Cardiac muscle cell (in vitro differentiated cells and primary cell): ENCODE results near the gene TMC5. TPM values are rescaled to one million over a fixed set of nuclear protein-coding genes. Genes with fewer than 3 reads are reported as not detected.
A peak's percentile ranks its signal among the peaks of the same experiment; 100 is the strongest.

ENCODE experiments used
- DNase-seq, 2 donors: peaks; one replicate each; pipeline versions ENCODE4 v3.0.0 to v3.0.0-alpha.2; 2010 to 2017; ENCODE audit warnings: low read depth in 1 of 2, low spot score in 1 of 2
- H3K27ac ChIP-seq: fragments of 200-600 bp; sonication (generic); 2 replicates; pipeline ENCODE4 v1.5.1; 2016
- H3K27me3 ChIP-seq: fragments of 200-600 bp; sonication (generic); 2 replicates; pipeline ENCODE4 v1.6.0; 2016; ENCODE audit warnings: control low read depth
- H3K36me3 ChIP-seq: fragments of 200-600 bp; sonication (generic); 2 replicates; pipeline ENCODE4 v1.5.1; 2016; ENCODE audit warnings: control low read depth
- H3K4me1 ChIP-seq: fragments of 200-600 bp; sonication (generic); 2 replicates; pipeline ENCODE4 v1.8.1; 2017; ENCODE audit warnings: low read depth, mild to moderate bottlenecking, mixed run types
- H3K4me3 ChIP-seq: fragments of 200-600 bp; sonication (generic); 2 replicates; pipeline ENCODE4 v1.5.1; 2016; ENCODE audit warnings: mild to moderate bottlenecking
- H3K9me3 ChIP-seq: fragments of 200-600 bp; sonication (generic); 2 replicates; pipeline ENCODE4 v1.5.1; 2017; ENCODE audit warnings: low read depth, mild to moderate bottlenecking, control low read depth
- polyA plus RNA-seq: library from polyadenylated mRNA; unstranded; fragments of >200 nt; fragmentation: Nextera tagmentation; extraction: Ambion mirVana; gene quantifications from 2 replicates; pipeline ENCODE4 v1.2.1, GENCODE V29; 2016
- total RNA-seq: library from RNA; depleted of rRNA; stranded (reverse); fragments of >200 nt; gene quantifications from 2 replicates; pipeline ENCODE4 v1.2.3, GENCODE V29; 2016
- TF ChIP-seq, protein P1 (sequence below): IDR thresholded peaks from 2 replicates; pipeline ENCODE4 v1.5.1; 2012; ENCODE audit warnings: low read depth, mild to moderate bottlenecking, low read length

TMC5 gene
- total and polyA plus RNA-seq, 2 experiments from 2014 or later = 0.21 TPM; not detected in 1

DNA sequence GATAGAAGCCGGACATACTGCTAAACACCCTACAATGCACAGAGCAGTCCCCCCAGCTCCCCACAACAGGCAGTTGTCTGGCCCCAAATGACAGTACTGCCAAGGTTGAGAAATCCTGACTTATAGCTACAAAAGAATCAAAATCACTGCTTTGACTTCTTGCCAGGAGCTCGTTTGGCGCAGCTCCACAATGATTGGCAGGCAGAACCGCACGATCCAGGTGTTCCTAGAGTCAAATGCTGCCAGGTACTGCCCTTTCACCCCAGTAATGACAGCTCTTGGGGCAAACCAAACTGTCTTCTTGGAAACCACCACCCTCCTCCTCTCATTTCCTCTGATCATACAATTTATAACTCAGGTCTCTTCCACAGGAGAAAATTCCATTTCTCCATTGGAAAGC, 2.2 kb upstream of the TMC5 start:
- TF ChIP-seq, protein P1, sequence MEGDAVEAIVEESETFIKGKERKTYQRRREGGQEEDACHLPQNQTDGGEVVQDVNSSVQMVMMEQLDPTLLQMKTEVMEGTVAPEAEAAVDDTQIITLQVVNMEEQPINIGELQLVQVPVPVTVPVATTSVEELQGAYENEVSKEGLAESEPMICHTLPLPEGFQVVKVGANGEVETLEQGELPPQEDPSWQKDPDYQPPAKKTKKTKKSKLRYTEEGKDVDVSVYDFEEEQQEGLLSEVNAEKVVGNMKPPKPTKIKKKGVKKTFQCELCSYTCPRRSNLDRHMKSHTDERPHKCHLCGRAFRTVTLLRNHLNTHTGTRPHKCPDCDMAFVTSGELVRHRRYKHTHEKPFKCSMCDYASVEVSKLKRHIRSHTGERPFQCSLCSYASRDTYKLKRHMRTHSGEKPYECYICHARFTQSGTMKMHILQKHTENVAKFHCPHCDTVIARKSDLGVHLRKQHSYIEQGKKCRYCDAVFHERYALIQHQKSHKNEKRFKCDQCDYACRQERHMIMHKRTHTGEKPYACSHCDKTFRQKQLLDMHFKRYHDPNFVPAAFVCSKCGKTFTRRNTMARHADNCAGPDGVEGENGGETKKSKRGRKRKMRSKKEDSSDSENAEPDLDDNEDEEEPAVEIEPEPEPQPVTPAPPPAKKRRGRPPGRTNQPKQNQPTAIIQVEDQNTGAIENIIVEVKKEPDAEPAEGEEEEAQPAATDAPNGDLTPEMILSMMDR = no peak
- no peak overlapping the region for H3K27ac ChIP-seq
- no peak overlapping the region for H3K4me3 ChIP-seq
- no peaks in the 10 kb centered on the region for H3K9me3 ChIP-seq
- no peaks in the 10 kb centered on the region for H3K36me3 ChIP-seq
- peaks cover 26% of the 10 kb centered on the region for H3K27me3 ChIP-seq
- H3K4me1 ChIP-seq = no peaks in the 10 kb centered on the region
- DNase-seq = no peak

DNA sequence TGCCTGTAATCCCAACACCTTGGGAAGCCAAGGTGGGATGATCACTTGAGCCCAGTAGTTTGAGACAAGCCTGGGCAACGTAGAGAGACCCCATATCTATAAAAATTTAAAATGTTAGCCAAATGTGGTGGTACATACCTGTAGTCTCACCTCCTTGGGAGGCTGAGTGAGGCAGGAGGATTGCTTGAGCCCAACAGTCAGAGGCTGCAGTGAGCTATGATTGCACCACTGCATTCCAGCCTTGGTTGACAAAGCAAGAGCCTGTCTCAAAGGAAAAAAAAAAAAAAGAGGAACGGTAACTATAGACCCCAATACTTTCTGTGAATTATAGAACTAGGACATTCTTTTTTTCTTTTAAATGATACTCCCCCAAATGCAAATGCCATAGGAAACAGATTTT, 1.8 kb upstream of the TMC5 start:
- H3K27me3 ChIP-seq = peaks cover 21% of the 10 kb centered on the region
- no peaks in the 10 kb centered on the region for H3K36me3 ChIP-seq
- H3K4me1 ChIP-seq = no peaks in the 10 kb centered on the region
- H3K4me3 ChIP-seq = no peak overlapping the region
- no peak for DNase-seq
- H3K27ac ChIP-seq = no peak overlapping the region
- TF ChIP-seq, protein P1 = no peak
- no peaks in the 10 kb centered on the region for H3K9me3 ChIP-seq

DNA sequence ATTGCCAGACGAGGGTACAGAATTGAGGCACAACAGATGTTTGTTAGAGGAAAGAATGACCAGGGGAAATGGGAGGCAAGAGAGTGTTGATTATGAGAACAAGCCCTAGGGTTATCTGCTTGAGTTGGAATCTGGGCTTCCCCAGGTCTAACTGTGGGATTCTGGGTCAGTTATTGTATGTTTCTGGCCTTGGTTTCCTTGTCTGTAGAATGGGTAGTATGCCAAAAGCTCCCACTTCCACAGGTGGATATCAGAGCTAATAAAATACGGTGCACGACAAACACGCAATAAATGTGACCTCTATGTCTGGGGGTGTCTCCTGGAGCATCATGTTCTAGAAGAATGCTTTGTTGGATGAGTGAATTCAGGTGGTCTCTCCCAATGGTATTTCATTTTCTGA, 517 bp downstream of the TMC5 start:
- Histone ChIP-seq H3K27me3 (no peaks in the 10 kb centered on the region), H3K4me1 (no peaks in the 10 kb centered on the region), H3K36me3 (no peaks in the 10 kb centered on the region), H3K9me3 (no peaks in the 10 kb centered on the region), H3K4me3 (no peak overlapping the region), H3K27ac (no peak overlapping the region)
- TF ChIP-seq, protein P1 = no peak
- DNase-seq = no peak

DNA sequence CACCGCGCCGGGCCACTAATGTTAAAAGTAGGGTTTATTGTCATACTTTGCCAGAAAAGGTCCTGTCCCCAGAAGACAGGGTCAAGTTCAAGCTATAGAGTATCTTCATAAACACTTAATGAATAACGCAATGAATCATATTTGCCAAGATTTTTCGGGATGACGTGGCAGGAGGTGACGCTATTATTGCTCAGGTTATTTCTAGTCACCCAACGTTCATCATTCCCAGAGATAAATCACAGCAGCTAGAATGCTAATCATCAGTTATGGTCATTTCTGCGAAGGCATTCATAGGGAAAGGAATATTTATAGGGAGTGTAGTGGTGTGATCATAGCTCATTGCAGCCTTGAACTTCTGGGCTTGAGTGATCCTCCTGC, 2.0 kb downstream of the TMC5 start:
- no peaks in the 10 kb centered on the region for H3K9me3 ChIP-seq
- DNase-seq = peak in 1 of 2 donors; percentile 6

DNA sequence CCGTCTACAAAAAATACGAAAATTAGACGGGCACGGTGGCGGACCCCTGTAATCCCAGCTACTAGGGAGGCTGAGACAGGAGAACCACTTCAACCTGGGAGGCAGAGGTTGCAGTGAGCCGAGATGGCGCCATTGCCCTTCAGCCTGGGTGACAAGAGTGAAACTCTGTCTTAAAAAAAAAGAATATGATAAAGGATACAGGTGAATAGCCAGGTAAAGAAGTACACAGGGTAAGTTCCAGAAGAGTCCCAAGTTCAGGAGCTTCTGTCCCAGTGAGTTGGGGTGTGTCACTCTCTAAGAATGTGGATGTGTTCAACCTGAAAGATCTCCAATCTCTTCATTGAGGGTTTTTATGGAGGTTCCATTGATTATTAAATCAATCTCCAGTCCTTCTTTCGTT, 6.8 kb downstream of the TMC5 start:
- Histone ChIP-seq H3K36me3 (no peaks in the 10 kb centered on the region), H3K4me3 (no peak overlapping the region), H3K27ac (no peak overlapping the region), H3K27me3 (no peaks in the 10 kb centered on the region), H3K4me1 (no peaks in the 10 kb centered on the region), H3K9me3 (no peaks in the 10 kb centered on the region)
- TF ChIP-seq, protein P1 = no peak
- DNase-seq = no peak

More for the DNA sequence above, 2.0 kb downstream of the TMC5 start:
- Histone ChIP-seq H3K36me3 (no peaks in the 10 kb centered on the region), H3K27me3 (no peaks in the 10 kb centered on the region), H3K4me1 (no peaks in the 10 kb centered on the region), H3K27ac (no peak overlapping the region), H3K4me3 (no peak overlapping the region)
- TF ChIP-seq, protein P1 = no peak

DNA sequence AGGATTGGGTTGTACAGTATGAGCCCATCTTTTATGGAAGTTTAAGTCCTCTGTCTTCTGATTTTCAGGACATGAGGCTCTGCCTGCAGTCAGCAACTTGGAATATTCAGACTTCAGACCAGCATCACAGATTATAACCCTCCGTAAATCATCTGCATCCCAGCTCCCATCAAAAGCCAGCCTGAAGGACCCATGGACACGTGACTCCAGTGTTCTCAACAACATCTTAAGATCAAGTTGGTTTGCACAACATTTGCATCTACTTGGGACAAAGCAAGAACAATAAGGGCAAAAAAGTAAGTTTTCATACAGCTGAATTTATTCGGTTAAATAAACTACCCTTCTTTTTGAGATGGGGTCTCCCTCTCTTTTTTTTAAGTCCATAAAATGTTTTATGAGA, 12.7 kb downstream of the TMC5 start:
- TF ChIP-seq, protein P1 = no peak
- Histone ChIP-seq H3K27me3 (no peaks in the 10 kb centered on the region), H3K36me3 (no peaks in the 10 kb centered on the region), H3K9me3 (no peaks in the 10 kb centered on the region), H3K27ac (no peak overlapping the region), H3K4me1 (no peaks in the 10 kb centered on the region), H3K4me3 (no peak overlapping the region)
- DNase-seq = no peak
